GM19035 (cell line): ENCODE measurements around the gene ZBTB20.
A peak's percentile ranks its signal among the peaks of the same experiment; 100 is the strongest.

ENCODE experiments used
- ATAC-seq: cut with Tn5 transposase; IDR thresholded peaks from one replicate; pipeline ENCODE4 v1.9.1; 2021; ENCODE audit not compliant: unreplicated experiment

Gene ZBTB20

DNA sequence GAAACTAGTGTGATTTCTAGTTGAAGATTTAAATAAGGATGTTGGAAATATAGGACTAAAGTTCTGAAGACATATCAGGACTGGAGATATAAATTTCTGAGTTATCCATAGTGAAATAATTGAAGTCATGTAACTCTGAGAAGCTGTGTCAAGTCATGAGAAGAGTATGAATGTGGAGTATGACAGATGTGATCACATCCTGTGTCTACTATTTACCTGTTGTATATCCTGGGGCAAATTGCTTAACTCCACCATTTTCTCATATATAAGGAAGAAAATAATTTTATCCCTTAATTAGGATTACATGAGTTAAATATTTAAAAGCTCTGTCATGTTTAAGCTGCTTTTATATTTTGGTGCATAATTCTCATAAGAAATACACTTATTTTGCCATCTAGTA is 350.3 kb downstream of the ZBTB20 start:
- no peak for ATAC-seq

DNA sequence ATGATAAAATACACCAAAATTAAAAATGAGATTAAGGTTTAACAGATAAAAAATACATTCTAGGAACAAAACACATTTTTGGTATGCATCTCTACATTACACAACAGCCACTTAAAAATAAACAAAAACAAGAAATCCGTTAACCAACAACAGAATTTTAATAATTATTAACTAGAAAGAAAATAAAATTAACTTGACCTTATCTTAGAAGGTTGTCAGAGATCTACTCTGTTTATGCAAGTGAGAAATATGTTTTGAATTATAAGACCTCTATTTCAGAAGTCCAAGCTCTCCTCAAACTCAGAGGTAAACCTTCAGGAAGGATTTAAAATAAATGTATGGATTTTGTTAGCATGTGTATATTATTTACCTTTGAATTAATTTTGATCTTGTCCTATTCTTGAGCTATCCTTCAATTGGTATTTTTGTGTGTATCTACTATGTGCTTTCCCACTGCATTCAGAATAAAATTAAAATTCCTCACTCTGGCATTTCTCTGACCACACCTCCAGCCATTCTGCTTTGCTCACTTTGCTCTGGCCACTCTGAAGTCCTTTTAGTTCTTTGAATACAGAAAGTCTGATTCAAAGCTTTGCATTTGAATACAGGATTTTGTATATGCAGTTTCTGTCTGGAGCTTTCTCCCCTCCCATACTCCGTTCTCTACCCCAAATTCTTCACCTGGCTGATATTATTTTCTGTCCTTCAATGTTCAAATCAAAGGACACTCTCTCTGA is 352.0 kb downstream of the ZBTB20 start:
- ATAC-seq = no peak

DNA sequence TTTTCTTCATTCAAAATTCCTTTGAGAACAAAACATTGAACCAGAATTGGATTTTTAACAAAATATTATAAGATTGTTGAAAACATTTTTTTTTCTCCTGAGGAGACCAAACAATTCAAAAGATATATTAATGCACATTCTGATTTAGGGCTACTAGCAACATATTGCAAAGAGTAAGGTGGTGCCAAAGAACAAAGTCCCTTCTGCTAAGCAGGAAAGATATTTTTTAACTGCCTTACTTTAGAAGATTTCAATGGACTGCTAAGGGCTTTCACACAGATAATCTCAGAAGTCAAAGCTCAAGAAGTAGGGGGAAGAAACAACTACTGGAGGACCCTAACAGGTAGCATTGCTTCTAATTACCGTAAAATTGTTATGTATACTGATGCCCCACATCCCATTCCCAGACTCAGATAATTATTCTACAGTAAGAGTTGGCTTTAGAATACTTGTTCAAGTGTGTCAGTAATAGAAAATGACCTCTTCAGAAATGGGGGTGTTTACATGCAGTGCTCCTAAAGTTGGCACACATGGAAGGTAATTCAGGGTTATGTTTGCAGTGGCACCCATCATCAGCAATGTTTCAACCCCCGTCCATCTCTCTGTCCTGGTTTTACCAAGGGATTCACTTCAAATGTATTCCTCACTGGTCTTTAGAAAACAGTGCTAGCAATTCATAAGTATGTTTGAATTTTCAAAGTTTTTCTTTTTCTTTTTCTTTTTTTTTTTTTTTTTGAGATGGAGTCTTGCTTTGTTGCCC is 354.7 kb downstream of the ZBTB20 start:
- no peak for ATAC-seq

DNA sequence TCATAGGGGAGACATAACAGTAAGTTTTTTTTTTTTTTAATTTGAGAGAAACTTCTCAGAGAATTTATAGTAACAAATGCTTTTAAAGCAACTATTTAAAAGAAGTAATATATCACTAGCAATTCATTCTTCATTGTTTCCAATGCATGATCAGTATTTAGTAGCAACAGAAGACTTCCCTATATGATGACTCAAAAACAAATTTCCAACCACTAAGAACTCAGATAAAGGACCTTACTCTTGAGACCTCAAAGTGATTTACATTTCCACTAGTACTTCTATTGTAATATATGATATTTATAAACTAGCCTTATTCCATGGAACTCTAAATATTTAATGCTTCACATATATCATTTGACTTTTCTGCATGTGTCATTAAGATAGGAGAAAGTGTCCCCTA is 356.3 kb downstream of the ZBTB20 start:
- ATAC-seq = no peak

DNA sequence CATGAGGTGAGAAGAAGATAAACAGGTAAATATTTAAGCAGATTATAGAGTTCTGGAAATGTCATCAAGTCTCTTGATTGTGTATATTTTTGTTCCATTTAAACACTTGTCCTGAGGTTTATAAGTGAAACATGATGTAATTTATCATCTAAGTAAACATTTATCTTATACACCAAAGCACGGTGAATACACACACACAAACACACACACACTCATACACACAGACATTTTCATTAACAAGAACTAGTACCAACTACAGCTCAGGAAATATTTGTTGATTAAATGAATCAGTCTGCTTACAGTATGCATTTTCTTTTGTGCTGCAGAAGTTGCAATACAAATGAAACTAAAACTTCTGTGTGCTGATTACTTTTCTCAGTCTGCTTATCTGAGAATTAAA is 357.3 kb downstream of the ZBTB20 start:
- no peak for ATAC-seq

DNA sequence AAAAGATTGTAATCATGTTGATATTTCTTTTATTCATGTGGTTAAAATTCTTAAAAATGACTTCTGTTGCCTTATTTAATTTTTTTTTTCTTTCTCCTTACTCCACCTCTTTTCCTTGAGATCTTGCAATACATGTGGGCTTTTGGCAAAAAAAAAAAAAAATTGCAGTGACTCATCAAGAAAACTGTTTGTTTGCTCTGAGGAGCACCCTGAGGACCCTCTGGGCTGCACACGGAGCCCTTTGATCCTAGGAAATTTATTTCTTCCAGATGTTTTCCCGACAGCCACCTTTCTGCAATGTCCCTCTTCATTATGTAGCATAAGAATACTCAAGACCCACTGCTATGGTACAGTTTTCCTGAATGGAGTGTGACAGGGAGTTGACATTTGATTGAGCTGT is 371.7 kb downstream of the ZBTB20 start:
- ATAC-seq = no peak

DNA sequence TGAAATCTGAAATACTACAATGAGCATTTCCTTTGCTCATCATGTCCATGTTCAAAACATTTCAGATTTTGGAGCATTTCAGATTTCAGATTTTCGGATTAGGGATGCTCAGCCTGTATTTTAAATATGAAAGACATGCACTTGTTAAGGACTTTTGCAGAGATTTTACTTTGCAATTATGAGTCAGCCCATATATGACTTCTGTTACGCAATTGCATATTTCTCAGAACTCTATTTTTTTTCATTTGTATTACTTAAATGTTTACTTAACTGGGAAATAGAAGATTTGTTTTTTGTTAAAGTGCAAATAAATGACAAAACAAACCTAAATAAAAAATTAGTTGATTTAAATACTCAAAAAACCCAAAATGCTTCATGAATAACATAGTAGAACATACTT is 376.2 kb downstream of the ZBTB20 start:
- no peak for ATAC-seq

GRCh38 chr3:114764056-114764492 is 383.0 kb downstream of the ZBTB20 start:
- no peak for ATAC-seq

GRCh38 chr3:114762144-114762543 is 384.9 kb downstream of the ZBTB20 start:
- ATAC-seq = no peak

DNA sequence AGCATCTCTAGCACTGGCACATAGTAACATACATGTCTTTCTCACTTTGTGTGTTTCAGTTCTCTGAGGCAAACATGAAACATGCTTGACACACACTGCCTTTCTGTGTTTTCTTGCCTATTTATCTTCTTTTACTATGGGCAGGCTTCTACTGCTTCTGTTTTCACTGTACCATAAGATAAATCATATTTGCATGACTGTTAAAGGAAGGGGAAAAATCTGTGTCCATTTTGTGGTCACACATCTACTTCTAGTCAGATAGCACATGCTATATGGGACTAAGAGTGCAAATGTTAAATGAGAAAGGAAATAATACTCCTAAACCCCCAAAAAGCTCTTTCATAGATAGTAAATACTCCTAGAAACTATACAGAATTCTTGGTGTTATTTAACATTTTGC is 386.4 kb downstream of the ZBTB20 start:
- ATAC-seq = no peak

- no peak for ATAC-seq
Observed at GRCh38 chr3:114758831-114759699, 388.0 kb downstream of the ZBTB20 start.

GRCh38 chr3:114756506-114757279 is 390.4 kb downstream of the ZBTB20 start:
- ATAC-seq = peak; percentile 78

GRCh38 chr3:114746502-114746901 is 400.6 kb downstream of the ZBTB20 start:
- ATAC-seq = peak; percentile 61

GRCh38 chr3:114745322-114746240 is 401.5 kb downstream of the ZBTB20 start:
- no peak for ATAC-seq

DNA sequence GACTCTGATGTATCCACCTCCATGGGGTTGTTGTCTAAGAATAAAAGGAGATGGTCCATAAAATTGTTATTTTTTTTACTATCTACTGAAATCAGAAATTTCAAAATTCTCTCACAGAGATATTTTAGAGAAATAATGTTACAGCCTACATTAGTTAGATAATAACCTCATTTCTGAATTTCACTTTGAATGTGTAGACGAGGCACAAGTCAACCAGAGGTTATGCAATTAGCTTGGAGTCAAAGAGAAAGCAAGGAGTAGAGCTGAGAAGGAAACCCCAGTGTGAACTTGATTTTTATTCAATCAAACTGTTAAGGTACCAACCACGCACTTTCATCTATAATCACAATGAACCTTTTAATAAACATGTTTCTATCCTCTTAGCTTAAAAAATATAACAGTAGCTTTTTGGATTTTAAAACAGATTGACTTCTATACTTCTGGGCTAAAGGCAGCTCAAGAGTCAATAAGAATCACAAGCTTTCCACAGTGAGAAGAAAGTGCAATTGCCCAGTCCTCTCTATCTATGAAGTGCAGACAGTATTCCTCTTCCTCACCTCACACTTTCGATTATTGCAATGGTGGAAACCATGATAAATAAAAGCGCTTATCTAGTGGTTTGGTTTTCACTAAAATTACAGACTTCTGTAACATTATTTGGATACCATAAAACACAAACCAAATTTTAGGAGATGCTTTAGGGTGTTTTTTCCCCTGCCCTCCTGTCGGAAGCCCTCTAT is 403.2 kb downstream of the ZBTB20 start:
- ATAC-seq = no peak

DNA sequence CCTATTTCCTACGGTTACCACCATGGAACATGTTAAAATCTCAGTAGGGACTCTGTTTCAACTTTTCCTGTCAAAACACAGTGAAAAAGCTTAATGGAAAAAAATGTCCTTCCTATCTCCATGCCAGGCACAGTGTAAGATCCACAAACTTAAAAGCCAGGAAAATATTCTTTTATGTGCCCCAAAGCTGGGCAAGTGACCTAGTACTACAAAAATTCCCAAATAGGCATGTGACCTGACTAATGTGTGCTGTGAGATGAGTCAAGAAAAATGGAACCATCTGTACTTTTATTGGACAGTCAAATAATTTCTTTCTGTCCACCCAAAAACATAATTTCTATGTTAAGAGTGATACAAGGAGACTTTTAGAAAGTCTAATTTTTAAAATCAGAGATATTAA is 406.0 kb downstream of the ZBTB20 start:
- ATAC-seq = no peak

DNA sequence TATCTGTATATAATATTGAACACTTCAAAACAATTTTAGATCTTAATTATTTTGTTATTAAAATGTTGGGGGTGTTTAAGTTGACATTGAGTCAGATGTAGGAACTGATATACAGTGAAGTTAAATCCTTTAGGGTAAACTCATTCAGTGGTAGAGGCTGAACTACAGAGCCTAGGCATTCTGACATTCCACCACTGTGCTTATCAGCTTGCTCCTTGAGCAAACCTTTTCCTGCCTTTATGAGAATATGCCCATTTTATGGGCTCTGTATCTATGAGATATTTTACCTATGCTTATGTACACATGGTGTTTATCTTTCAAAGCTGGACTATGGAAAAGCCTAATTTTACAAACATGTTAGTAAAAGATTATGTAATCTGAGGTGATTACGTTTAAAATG is 407.5 kb downstream of the ZBTB20 start:
- no peak for ATAC-seq

GRCh38 chr3:114732353-114732752 is 414.7 kb downstream of the ZBTB20 start:
- no peak for ATAC-seq

GRCh38 chr3:114730397-114730796 is 416.7 kb downstream of the ZBTB20 start:
- no peak for ATAC-seq
